A549 (cell line): ENCODE data around the gene APMAP. TPM values are rescaled to one million over a fixed set of nuclear protein-coding genes. Genes with fewer than 3 reads are reported as not detected.

ENCODE experiments used
- ATAC-seq, 2 experiments: fragments of 200-7000 bp in 1 of 2; fragments of >200 bp in 1 of 2; cut with Nextera tagmentation in 1 of 2; cut with Tn5 transposase in 1 of 2; 3 replicates each; pipeline versions ENCODE4 v1.8.0 to v1.9.1; 2018 to 2020; ENCODE audit warnings: mild to moderate bottlenecking in 1 of 2, moderate library complexity in 1 of 2
- CTCF ChIA-PET: fragments of 300-600 bp; sonication (Branson Sonifier 250); formaldehyde crosslinking; extraction: SDS; loops from one replicate; lab custom pipeline; 2021; ENCODE audit warnings: antibody characterized with exemption, inconsistent platforms; lab: Yijun Ruan, JAX
- POLR2A ChIA-PET: fragments of 350-600 bp; formaldehyde crosslinking; extraction: SDS; loops from one replicate; lab custom pipeline; 2021; ENCODE audit warnings: antibody characterized with exemption, inconsistent platforms; lab: Yijun Ruan, JAX
- DNase-seq, 2 experiments: peaks; one replicate each; pipeline versions ENCODE4 v3.0.0 to v3.0.0-alpha.2; 2011 to 2016; ENCODE audit warnings: low read depth in 1 of 2, low spot score in 1 of 2
- FAIRE-seq: peaks from 2 replicates; lab custom pipeline; 2011; peaks lifted over from hg19 to GRCh38; lab: Jason Lieb, UNC
- H3K27ac ChIP-seq, 2 experiments: fragments of >200 bp; sonication (Bioruptor Twin); formaldehyde crosslinking; 3 replicates each; pipeline ENCODE4 v1.5.1; 2016 to 2017
- H3K4me1 ChIP-seq: fragments of >200 bp; sonication (Bioruptor Twin); formaldehyde crosslinking; 3 replicates; pipeline ENCODE4 v1.6.1; 2016
- H3K4me2 ChIP-seq: fragments of >200 bp; sonication (Bioruptor Twin); formaldehyde crosslinking; 3 replicates; pipeline ENCODE4 v1.6.1; 2016
- H3K4me3 ChIP-seq: fragments of >200 bp; sonication (Bioruptor Twin); formaldehyde crosslinking; 3 replicates; pipeline ENCODE4 v1.5.1; 2016
- H3K9me3 ChIP-seq: fragments of >200 bp; sonication (Bioruptor Twin); formaldehyde crosslinking; 3 replicates; pipeline ENCODE4 v1.6.1; 2016
- CHD4 ChIP-seq: fragments of 200-600 bp; sonication (generic); IDR thresholded peaks from 2 replicates; pipeline ENCODE4 v1.6.1; 2016; ENCODE audit warnings: antibody characterized with exemption, mild to moderate bottlenecking, borderline replicate concordance
- E2F6 ChIP-seq: IDR thresholded peaks from 2 replicates; pipeline ENCODE4 v1.6.1; 2012; ENCODE audit warnings: low read depth, borderline replicate concordance
- EHMT2 ChIP-seq: fragments of 200-600 bp; sonication (generic); IDR thresholded peaks from 2 replicates; pipeline ENCODE4 v1.6.1; 2016; ENCODE audit warnings: antibody characterized with exemption, low read depth, mild to moderate bottlenecking, moderate library complexity
- ESRRA ChIP-seq: fragments of 150-350 bp; IDR thresholded peaks from 2 replicates; pipeline ENCODE4 v1.6.1; 2014; ENCODE audit warnings: mild to moderate bottlenecking, low read length, borderline replicate concordance
- FOSL2 ChIP-seq, 2 experiments: fragments of 450-650 bp in 1 of 2; fragments of >200 bp in 1 of 2; sonication (Bioruptor Twin) in 1 of 2; formaldehyde crosslinking; IDR thresholded peaks; 2 replicates each; pipeline versions ENCODE4 v1.5.0 to v1.6.1; 2016 to 2020; ENCODE audit warnings: mild to moderate bottlenecking in 1 of 2, moderate library complexity in 1 of 2
- FOXS1 ChIP-seq: fragments of 250-450 bp; sonication (Bioruptor Pico); IDR thresholded peaks from 2 replicates; pipeline ENCODE4 v1.5.0; 2020; ENCODE audit warnings: mild to moderate bottlenecking, moderate library complexity
- HDAC2 ChIP-seq: fragments of 200-600 bp; sonication (generic); IDR thresholded peaks from 2 replicates; pipeline ENCODE4 v1.6.1; 2016
- HES2 ChIP-seq: fragments of >200 bp; sonication (Bioruptor Twin); formaldehyde crosslinking; IDR thresholded peaks from 2 replicates; pipeline ENCODE4 v1.6.1; 2016
- HOXB5 ChIP-seq: fragments of 250-450 bp; sonication (Bioruptor Pico); IDR thresholded peaks from 2 replicates; pipeline ENCODE4 v1.5.0; 2020; ENCODE audit warnings: mild to moderate bottlenecking, moderate library complexity
- KDM1A ChIP-seq: fragments of 200-600 bp; sonication (generic); IDR thresholded peaks from 2 replicates; pipeline ENCODE4 v1.6.1; 2016; ENCODE audit warnings: low read depth, mild to moderate bottlenecking
- KDM5A ChIP-seq: fragments of 200-600 bp; sonication (generic); IDR thresholded peaks from 2 replicates; pipeline ENCODE4 v1.6.1; 2016; ENCODE audit warnings: antibody characterized with exemption, mild to moderate bottlenecking
- MAFK ChIP-seq: fragments of 450-650 bp; IDR thresholded peaks from 2 replicates; pipeline ENCODE4 v1.6.1; 2014; ENCODE audit not compliant: partially characterized antibody
- MAZ ChIP-seq: fragments of 150-350 bp; IDR thresholded peaks from 2 replicates; pipeline ENCODE4 v1.6.1; 2014; ENCODE audit warnings: antibody characterized with exemption, low read depth, low read length, borderline replicate concordance
- MYC ChIP-seq: IDR thresholded peaks from 2 replicates; pipeline ENCODE4 v1.6.1; 2012; ENCODE audit warnings: mild to moderate bottlenecking, inconsistent platforms, low read length, improper control_type of control experiment, borderline replicate concordance
- POLR2AphosphoS2 ChIP-seq: conservative IDR thresholded peaks from 2 replicates; pipeline ENCODE4 v1.6.1; 2012; ENCODE audit warnings: low read length, improper control_type of control experiment, inconsistent platforms
- RAD21 ChIP-seq, 2 experiments: fragments of >200 bp in 1 of 2; sonication (Bioruptor Twin) in 1 of 2; formaldehyde crosslinking in 1 of 2; IDR thresholded peaks in 1 of 2; conservative IDR thresholded peaks in 1 of 2; 2 replicates in 1 of 2; 3 replicates in 1 of 2; pipeline ENCODE4 v1.6.1; 2012 to 2018; ENCODE audit warnings: inconsistent platforms in 1 of 2
- RARB ChIP-seq: fragments of 250-450 bp; sonication (Bioruptor Pico); IDR thresholded peaks from 2 replicates; pipeline ENCODE4 v1.8.0; 2021; ENCODE audit warnings: mild to moderate bottlenecking, moderate library complexity
- RCOR1 ChIP-seq: fragments of 150-350 bp; IDR thresholded peaks from 2 replicates; pipeline ENCODE4 v1.6.1; 2014; ENCODE audit warnings: antibody characterized with exemption, low read length, low read depth
- RNF2 ChIP-seq: fragments of 200-600 bp; sonication (generic); IDR thresholded peaks from 2 replicates; pipeline ENCODE4 v1.6.1; 2016; ENCODE audit warnings: low read depth, mild to moderate bottlenecking, antibody characterized with exemption, moderate library complexity, borderline replicate concordance
- TFCP2L1 ChIP-seq: fragments of 250-450 bp; sonication (Bioruptor Pico); IDR thresholded peaks from 2 replicates; pipeline ENCODE4 v1.5.0; 2021; ENCODE audit warnings: mild to moderate bottlenecking
- TP53 ChIP-seq: fragments of 250-450 bp; sonication (Bioruptor Pico); IDR thresholded peaks from 2 replicates; pipeline ENCODE4 v1.5.0; 2021; ENCODE audit warnings: mild to moderate bottlenecking, moderate library complexity
- USF2 ChIP-seq: fragments of 450-650 bp; IDR thresholded peaks from 2 replicates; pipeline ENCODE4 v1.6.1; 2014; ENCODE audit warnings: antibody characterized with exemption
- ZC3H11A ChIP-seq: fragments of 450-650 bp; IDR thresholded peaks from 2 replicates; pipeline ENCODE4 v1.6.1; 2014; ENCODE audit warnings: antibody characterized with exemption, mild to moderate bottlenecking
- WGBS: methylation state at CpG from one replicate; pipeline ENCODE4 v1.1.6; 2017; ENCODE audit errors: missing lambda C conversion rate; 5-methylcytosine and 5-hydroxymethylcytosine counted together
- polyA plus RNA-seq, 4 experiments: library from polyadenylated mRNA; depleted of rRNA in 3 of 4; stranded (reverse); fragments of >200 nt; fragmentation: RNase III in 1 of 4; extraction: RNeasy Plus Mini Kit Qiagen cat#74134 plus additional on column Dnase treatment in 1 of 4; gene quantifications; 2 replicates in 3 of 4; 3 replicates in 1 of 4; pipeline ENCODE4 v1.2.3, GENCODE V29; 2011 to 2017

Gene APMAP
- polyA plus RNA-seq, 2 of the 4 experiments (the other 2 are of a cell fraction), result 113 to 141 TPM

- TF ChIP-seq HDAC2, result no peak
- TF ChIP-seq, all 56 proteins: peak for 0
- no peak overlapping the region for H3K27ac ChIP-seq
- no peak for FAIRE-seq
- H3K9me3 ChIP-seq, result no peaks in the 10 kb centered on the region
- H3K4me3 ChIP-seq, result no peak overlapping the region
- ATAC-seq, result no peak
- WGBS, result 90% methylated on average over 15 of the region's 16 CpGs
- no peaks in the 10 kb centered on the region for H3K4me1 ChIP-seq
- DNase-seq, result no peak
- ChIA-PET CTCF (interaction anchor here (0.5 to 2.1 kb wide), 8 partner anchors 11 to 267 kb away, joined by 3 to 5 read pairs (median 3); no protein-coding TSS in a partner anchor), POLR2A (no interaction called here)
- no peak overlapping the region for H3K4me2 ChIP-seq
These were observed 27.0 kb upstream of the APMAP start for GRCh38 chr20:25019381-25020155.

GRCh38 chr20:25018841-25019240, 26.3 kb upstream of the APMAP start:
- Histone ChIP-seq H3K4me1 (no peaks in the 10 kb centered on the region), H3K27ac (no peak overlapping the region), H3K9me3 (no peaks in the 10 kb centered on the region), H3K4me3 (no peak overlapping the region), H3K4me2 (no peak overlapping the region)
- DNase-seq (no peak), ATAC-seq (no peak), FAIRE-seq (no peak)
- 91% methylated on average over 6 of the region's 6 CpGs for WGBS
- POLR2A ChIA-PET, result no interaction called here
- TF ChIP-seq MAFK (no peak), POLR2AphosphoS2 (no peak), HOXB5 (CRISPR knock-in tag) (no peak), KDM5A (no peak), USF2 (no peak), TP53 (CRISPR knock-in tag) (no peak), ZC3H11A (no peak)
- TF ChIP-seq, all 56 proteins: peak for 0
- CTCF ChIA-PET, result interaction anchor here (0.7 to 2.1 kb wide), 7 partner anchors 10 to 268 kb away, joined by 3 to 5 read pairs (median 3); no protein-coding TSS in a partner anchor

GRCh38 chr20:25018425-25018824, 25.9 kb upstream of the APMAP start:
- DNase-seq (no peak), ATAC-seq (no peak)
- Histone ChIP-seq H3K4me3 (no peak overlapping the region), H3K4me1 (no peaks in the 10 kb centered on the region)
- TF ChIP-seq MAFK, result no peak
- TF ChIP-seq RARB (CRISPR knock-in tag), result no peak
- TF ChIP-seq FOSL2 (IDR thresholded peaks at IDR 0.05), result no peak
- TF ChIP-seq FOSL2 (CRISPR knock-in tag; IDR thresholded peaks at IDR 0.05), result no peak
- TF ChIP-seq, all 56 proteins: peak for 0
- ChIA-PET CTCF (interaction anchor here (0.7 to 2.1 kb wide), 6 partner anchors 9 to 268 kb away, joined by 3 to 5 read pairs (median 3); no protein-coding TSS in a partner anchor), POLR2A (no interaction called here)
- 68% methylated on average over 2 of the region's 2 CpGs for WGBS
- no peak for FAIRE-seq
- Histone ChIP-seq H3K4me2 (no peak overlapping the region), H3K27ac (no peak overlapping the region), H3K9me3 (no peaks in the 10 kb centered on the region)

- ChIA-PET POLR2A (no interaction called here), CTCF (interaction anchor here (1.0 to 1.6 kb wide), 3 partner anchors 23 to 48 kb away, joined by 3 to 5 read pairs (median 4); no protein-coding TSS in a partner anchor)
- DNase-seq (no peak), FAIRE-seq (no peak), ATAC-seq (no peak)
- Histone ChIP-seq H3K9me3 (no peaks in the 10 kb centered on the region), H3K4me3 (no peak overlapping the region), H3K4me2 (no peak overlapping the region), H3K4me1 (no peaks in the 10 kb centered on the region), H3K27ac (no peak overlapping the region)
- 82% methylated on average over 13 of the region's 14 CpGs for WGBS
- TF ChIP-seq TFCP2L1 (CRISPR knock-in tag) (no peak), MAFK (peak; percentile 36), HES2 (no peak)
These were observed 24.8 kb upstream of the APMAP start for GRCh38 chr20:25017257-25017803.

GRCh38 chr20:25016471-25016870, 23.9 kb upstream of the APMAP start:
- Histone ChIP-seq H3K4me3 (no peak overlapping the region), H3K4me2 (no peak overlapping the region), H3K27ac (no peak overlapping the region), H3K4me1 (no peaks in the 10 kb centered on the region), H3K9me3 (no peaks in the 10 kb centered on the region)
- 87% methylated on average over 11 of the region's 11 CpGs for WGBS
- CTCF ChIA-PET, result interaction anchor here (0.5 to 1.6 kb wide), 6 partner anchors 23 to 419 kb away, joined by 3 to 5 read pairs (median 4); no protein-coding TSS in a partner anchor
- FAIRE-seq, result no peak
- POLR2A ChIA-PET, result no interaction called here
- TF ChIP-seq RNF2 (no peak), KDM1A (no peak), RAD21 (conservative IDR thresholded peaks at IDR 0.05 in 1 of 2, IDR thresholded peaks at IDR 0.05 in 1 of 2) (no peak), EHMT2 (no peak), TP53 (CRISPR knock-in tag) (no peak), MAFK (no peak), HOXB5 (CRISPR knock-in tag) (no peak), FOXS1 (CRISPR knock-in tag) (no peak), MYC (no peak), E2F6 (no peak), MAZ (no peak), RCOR1 (no peak), CHD4 (no peak), ESRRA (no peak)
- ATAC-seq, result no peak; a peak in 1 of 6 replicates
- DNase-seq, result no peak
